ENCODE results near the gene POU2F1.

Gene POU2F1

GRCh38 chr1:167272369-167272957 is 51.8 kb downstream of the POU2F1 start:
- no peak for DNase-seq (ENCODE audit: low spot score)

- DNase-seq (ENCODE audit: low spot score), result no peak
These were observed 52.5 kb downstream of the POU2F1 start for GRCh38 chr1:167273027-167273800.

GRCh38 chr1:167274061-167274460 is 53.4 kb downstream of the POU2F1 start:
- no peak for DNase-seq (ENCODE audit: low spot score)

GRCh38 chr1:167276969-167277368 is 56.3 kb downstream of the POU2F1 start:
- DNase-seq (ENCODE audit: low spot score), result no peak

GRCh38 chr1:167278497-167278896 is 57.8 kb downstream of the POU2F1 start:
- no peak for DNase-seq (ENCODE audit: low spot score)

- DNase-seq (ENCODE audit: low spot score), result no peak
These were observed 60.2 kb downstream of the POU2F1 start for GRCh38 chr1:167280912-167281311.

GRCh38 chr1:167288390-167289074 is 67.8 kb downstream of the POU2F1 start:
- no peak for DNase-seq (ENCODE audit: low spot score)

GRCh38 chr1:167289075-167289442 is 68.4 kb downstream of the POU2F1 start:
- DNase-seq (ENCODE audit: low spot score), result no peak

- no peak for DNase-seq (ENCODE audit: low spot score)
These were observed 69.3 kb downstream of the POU2F1 start for GRCh38 chr1:167289966-167290365.

GRCh38 chr1:167291539-167292185 is 71.0 kb downstream of the POU2F1 start:
- no peak for DNase-seq (ENCODE audit: low spot score)

GRCh38 chr1:167292216-167292615 is 71.5 kb downstream of the POU2F1 start:
- no peak for DNase-seq (ENCODE audit: low spot score)

GRCh38 chr1:167293057-167293456 is 72.4 kb downstream of the POU2F1 start:
- no peak for DNase-seq (ENCODE audit: low spot score)

GRCh38 chr1:167294528-167294927 is 73.8 kb downstream of the POU2F1 start:
- DNase-seq (ENCODE audit: low spot score), result no peak

GRCh38 chr1:167297222-167298214 is 76.8 kb downstream of the POU2F1 start:
- no peak for DNase-seq (ENCODE audit: low spot score)

- DNase-seq (ENCODE audit: low spot score), result no peak
These were observed 77.6 kb downstream of the POU2F1 start for GRCh38 chr1:167298325-167298724.

GRCh38 chr1:167301355-167301754 is 80.7 kb downstream of the POU2F1 start:
- no peak for DNase-seq (ENCODE audit: low spot score)

- DNase-seq (ENCODE audit: low spot score), result no peak
These were observed 83.5 kb downstream of the POU2F1 start for GRCh38 chr1:167304165-167304564.

- no peak for DNase-seq (ENCODE audit: low spot score)
These were observed 84.5 kb downstream of the POU2F1 start for GRCh38 chr1:167305059-167305705.

GRCh38 chr1:167305706-167306277 is 85.1 kb downstream of the POU2F1 start:
- no peak for DNase-seq (ENCODE audit: low spot score)

- no peak for DNase-seq (ENCODE audit: low spot score)
These were observed 90.0 kb downstream of the POU2F1 start for GRCh38 chr1:167310732-167311131.

GRCh38 chr1:167312871-167313270 is 92.2 kb downstream of the POU2F1 start:
- DNase-seq (ENCODE audit: low spot score), result no peak

Measured in hematopoietic multipotent progenitor cell treated with erythropoietin and hydrocortisone succinate and interleukin-3 and kit ligand, for 15 days (in vitro differentiated cells).